Activated CD8-positive, alpha-beta memory T cell treated with anti-CD3 and anti-CD28 coated beads, Interleukin-2, amount 50 U/mL, for 4 hours (primary cell): ENCODE data around the gene KLHL29.

ENCODE experiments used
- DNase-seq: peaks from one replicate; pipeline ENCODE4 v3.0.0-alpha.2; 2020

The KLHL29 gene

DNA sequence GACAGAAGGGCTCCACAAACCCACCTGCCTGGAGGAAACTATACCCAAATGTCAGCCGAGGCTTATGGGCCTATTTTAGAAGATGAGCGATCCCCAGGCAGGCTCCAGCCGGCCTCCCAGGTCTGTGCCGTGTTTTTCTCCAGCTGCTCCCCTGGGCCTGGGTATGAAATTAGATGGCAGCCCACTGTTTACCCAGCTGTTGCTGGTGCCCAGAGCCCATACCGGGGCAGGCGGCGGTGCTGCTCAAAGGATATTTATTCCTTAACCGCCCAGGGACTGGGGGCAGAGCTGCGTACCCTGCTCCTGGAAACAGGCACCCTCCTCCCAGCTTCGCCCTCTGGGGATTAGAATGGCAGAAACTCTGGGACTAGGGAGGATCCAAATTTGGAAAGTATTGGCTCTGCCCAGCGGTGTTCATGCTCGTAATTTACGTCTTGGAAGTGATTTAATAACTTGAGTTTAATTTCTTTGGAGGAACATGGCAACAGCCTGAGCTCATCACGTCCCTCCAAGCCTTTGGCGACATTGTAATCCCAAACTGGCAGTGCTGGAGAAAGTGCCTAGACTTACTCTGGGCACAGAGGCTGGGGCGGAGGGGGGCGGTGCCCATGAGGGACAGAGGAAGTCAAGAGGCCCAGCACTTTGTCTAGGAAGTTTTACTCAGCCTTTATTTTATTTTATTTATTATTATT lies 199.2 kb downstream of the KLHL29 start:
- no peak for DNase-seq

DNA sequence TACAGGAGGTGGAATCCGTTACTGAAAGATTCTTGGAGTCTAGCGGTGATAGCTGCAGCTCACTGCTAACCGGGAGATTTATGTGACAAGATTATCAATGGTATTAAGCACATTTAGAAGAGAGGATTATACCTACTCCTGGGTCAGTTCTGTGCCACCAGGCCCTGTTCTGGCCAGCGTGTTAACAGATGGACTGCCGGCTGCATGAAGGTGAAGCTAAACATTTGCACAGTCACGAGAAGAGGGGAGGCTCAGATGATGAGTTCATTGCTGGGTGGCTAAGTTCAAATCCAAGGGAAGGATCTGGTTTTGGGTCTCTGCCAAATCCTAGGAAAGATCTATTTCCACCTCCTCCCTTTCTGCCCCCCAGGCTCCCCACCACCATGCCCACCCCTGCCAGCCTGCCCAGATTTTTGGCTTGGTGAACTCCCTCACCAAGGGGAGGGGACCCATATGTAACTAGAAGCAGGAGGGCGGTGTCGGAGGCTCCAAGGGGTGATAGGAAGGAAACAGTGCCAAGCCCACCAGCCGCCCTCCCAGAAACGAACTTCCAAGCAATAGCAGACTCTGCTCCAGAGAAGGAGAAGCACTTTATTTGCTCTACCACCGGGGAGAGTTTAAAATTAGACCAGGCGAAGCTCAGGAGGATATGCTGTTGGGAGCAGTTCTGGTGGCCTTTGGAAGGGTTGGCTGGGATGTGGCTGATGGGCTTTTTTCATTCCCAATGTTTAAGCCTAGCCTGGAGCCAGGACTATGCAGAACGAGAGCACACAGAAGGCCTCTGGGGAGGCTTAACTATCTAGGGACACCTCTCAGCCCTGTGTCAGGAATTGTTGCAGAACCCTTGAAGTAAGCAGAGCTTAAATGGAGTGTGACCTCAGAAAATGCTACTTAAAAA lies 200.5 kb downstream of the KLHL29 start:
- DNase-seq, result no peak

DNA sequence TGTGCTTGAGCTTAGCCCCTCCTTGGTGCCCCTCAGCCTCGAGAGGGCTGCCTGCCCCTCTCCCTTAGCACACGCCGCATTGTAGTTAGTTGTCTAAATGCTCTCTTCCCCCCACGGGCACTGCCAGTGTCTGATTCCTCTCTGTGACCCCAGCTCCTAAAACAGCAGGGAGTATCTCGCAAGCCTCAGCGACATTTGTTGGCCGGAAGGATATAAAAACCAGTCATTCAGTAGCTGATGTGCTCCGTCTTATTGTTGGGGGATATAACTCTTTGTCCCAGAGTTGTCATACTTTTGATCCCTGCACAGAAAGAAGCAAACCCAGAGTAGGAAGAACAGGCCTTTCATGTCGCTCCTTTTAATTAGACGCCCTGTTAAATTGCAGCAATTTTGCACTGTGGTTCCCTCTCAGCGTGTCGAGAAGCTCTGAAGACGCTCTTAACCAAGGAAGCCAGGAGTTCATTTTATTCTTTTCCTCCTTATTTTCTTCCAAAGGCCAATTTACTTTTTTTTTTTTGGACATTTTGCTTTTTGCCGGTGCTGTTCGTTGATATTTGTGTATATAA lies 201.8 kb downstream of the KLHL29 start:
- no peak for DNase-seq

DNA sequence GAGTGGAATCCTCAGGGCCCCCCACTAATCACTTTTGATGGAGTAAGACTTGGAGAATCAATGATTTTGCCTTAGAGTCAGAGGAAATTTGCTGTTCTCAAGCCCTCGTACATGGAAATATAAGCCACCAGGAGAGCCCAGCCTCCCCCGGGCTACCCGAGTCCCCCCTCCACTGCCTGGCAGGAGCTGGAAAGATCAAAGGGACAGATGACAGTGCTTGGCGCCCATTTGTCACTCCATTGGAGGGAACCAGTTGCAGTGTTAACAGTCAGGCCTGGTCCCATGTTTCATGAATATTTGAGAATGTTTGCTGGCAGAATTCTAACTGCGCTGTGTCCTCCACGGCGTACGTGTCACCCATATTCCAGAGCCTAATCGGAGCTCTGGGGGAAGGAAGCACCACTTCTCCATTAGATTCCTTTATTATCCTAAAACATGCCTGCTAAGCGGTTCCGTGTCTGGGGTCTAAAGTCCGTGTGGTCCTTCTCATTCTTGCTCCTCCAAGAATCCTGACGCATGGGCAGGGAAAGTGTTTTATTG lies 202.4 kb downstream of the KLHL29 start:
- DNase-seq, result no peak

DNA sequence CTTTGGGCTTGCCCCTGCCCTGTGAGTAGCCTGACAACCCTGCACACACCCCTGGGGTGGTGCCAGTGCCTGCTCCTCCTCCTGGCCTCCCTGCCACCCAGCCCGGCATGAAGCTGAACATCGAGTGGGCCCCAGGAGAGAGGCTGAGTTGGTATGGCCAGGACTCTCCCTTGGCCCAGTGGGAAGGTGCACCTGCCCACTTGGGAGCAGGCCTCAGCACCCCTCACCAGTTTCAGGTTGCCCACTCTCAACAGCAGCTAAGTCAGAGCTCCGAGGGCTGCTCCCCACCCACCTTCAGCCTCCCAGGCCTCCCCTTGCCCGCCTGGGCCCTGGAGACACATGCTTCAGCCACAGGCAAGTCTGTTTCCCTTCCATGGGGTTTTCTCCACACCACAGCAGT lies 203.1 kb downstream of the KLHL29 start:
- no peak for DNase-seq

DNA sequence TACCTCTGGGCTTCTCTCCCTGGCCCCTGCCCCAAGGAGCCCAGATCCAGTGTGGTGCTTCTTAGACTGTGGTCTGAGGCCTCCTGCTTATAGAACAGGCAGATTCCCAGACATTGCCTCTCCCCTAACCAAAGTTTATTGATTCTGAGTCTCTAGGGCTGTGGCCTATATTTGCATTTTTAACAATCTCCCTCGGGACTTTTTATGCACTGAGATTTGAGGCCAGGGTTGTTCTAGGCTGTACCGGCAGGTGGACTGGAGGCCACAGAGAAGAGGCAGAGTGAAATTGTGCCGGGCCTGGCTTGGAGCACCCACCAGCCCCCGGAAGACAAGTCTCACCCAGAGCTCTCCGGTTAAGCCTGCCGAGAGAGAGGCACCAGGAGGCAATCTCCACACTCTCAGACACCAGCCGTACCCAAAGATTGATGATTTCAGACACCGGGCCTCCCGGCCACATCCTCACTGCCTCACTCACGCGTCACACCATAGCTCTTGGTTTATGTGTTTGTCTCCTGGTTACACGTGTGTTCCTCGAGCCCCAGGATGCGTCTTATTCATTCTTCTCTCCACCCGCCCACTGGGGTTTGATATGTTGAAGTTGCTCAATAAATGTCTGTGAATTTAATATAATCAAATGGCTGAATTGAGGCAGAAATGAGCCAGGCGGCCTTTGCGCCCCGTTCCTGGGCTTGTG lies 203.7 kb downstream of the KLHL29 start:
- DNase-seq, result no peak

DNA sequence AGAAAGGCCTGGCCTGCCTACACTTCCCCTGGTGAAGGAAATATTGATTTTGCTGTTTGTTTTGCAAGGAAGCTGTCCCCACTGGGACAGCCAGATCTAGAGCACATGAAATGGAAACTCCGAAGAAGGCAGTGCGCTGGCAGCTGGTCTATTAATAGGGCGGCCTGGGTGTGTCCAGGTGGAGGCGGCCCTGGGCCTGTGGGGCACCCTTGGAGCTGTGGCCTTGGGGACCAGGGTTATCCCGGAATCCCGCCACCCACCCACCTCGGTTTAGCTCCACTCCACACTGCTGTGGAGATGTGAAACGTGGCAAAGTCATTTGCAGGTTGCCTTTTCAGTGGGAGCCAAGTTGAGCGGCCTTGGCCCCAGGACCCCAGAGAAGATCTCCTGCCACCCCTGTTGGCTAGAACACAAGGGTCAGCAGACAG lies 204.3 kb downstream of the KLHL29 start:
- DNase-seq, result no peak

DNA sequence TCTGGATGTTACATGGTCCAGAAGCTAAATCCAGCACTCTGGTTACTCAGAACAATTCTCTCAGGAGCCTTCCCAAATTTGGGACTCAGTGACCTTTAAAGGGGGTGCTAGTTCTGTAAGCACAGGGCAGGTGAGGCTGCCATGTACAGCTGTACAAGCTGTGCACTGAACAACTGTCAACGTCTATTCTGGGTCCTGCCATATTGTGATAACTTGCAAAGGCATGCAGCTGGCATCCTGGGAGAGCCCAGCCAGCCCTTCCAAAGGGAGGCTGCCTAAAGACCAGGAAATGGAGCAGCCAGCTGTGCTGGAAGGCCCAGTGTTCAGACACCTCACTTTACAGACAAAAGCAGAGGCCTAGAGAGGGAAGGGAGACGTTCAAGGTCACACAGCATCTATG lies 204.8 kb downstream of the KLHL29 start:
- no peak for DNase-seq

DNA sequence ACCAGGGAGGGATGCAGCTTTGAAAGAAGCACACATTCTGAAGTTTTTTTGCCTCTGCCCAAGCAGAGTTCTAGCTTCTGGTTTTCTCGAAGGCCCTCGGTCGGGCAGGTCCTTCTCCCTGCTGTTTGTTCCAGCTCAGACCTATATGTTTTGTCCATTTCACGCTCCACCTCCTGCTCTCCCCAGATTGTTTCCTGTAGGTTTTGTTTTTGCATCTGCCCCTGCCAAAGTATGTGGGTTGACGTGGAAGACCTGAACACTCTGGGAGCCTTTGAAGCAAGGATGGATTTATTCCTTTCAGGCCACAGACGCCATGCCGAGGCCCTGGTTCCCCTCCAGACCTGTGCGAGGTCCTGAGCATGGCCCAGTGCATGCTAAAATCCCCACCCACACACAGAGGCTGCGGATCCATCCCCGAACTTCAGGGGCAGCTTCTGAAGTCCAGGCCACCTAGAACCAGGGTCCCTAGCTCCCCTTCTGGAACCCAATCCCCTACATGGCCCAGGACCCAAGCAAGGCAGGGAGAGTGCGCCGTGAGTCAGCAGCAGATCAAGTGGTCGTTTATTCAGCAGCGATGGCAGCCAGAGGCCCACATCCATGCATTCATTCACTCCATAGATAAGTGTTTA lies 205.4 kb downstream of the KLHL29 start:
- DNase-seq, result no peak

DNA sequence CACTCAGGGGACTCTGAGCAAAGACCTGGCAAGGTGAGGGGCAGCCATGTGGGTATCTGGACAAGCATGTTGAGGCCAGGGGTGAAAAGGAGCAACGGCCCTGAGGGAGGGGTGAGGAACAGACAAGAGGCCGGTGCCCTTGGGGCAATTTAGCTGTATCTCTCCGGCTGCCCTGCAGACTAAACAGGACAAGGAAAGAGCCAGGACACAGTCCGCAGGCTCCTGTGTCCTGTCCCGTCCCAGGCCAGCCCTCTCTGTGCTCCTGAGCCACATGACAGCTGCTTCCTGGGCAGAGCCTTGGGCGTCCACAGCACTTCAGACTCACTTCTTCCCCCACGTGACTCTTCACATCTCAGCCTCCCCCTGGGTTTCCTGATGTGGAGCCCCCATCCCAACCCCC lies 206.1 kb downstream of the KLHL29 start:
- DNase-seq, result no peak

DNA sequence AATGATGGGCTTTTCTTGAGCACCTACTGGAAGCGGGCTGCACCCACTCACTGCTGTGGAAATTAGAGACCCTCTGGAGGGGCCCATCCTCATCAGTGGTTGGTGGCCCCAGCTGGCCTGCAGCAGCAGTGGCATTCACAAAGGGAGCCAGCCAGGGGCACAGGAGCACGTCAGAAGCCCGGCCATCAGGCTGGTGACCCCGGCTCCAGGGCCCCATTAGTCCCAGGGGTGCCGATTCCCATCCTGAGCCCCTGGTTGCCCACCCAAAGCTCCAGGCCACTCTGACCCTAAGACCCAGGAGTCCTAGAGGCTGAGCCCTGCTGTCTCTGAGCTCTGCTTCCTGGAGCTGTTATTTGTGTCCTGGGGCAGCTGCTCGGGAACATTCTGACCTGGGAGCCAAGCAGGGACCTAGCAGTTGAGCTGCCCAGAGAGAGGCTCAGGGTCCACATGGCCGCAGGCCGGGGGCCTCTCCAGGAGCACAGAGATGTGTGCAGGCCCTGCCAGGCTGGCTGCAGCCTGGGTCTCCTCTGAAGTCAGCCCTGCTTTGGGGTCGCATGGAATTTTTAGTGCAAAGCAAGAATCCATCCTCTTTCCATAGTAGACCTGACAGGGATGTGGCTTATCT lies 207.2 kb downstream of the KLHL29 start:
- no peak for DNase-seq

DNA sequence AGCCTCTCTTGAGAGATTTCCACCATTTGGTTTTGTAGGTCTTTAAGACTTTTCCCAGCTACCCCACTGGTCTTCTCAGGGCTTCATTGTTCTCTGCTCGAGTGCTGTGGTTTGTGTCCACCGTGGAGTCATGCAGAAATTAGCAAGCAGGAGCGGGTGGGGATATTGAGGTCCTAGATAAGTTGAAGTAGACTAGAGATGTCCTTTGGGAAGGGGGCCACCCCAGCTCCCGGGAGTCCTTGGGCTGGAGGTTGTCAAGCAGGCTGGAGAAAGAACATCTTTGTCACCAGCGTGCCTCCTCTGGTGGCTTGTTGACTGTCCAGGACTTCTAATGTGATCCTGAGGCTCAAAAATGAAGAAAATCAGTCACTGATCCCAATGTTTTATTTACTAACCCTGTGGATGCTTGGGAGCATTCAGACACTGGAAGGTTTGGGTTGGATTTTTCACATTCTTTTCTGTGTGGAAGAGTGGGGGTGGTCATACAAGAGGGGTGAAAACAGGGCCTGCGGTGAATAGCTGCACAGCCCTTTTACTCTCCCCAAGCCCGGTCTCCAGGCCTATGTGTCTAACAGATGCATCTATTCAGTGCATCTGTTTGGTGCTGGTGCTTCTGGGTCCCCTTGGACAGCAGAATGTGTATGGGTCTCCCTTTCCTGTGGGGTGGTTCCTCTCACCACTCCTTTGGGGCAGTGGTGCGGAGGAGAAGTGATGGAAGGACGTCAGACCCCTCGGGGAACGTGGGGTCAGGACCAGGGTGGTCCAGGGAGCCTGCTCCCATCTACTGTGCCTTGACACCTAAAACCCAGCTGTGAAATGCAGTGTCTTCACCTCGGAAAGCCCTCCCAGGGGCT lies 208.1 kb downstream of the KLHL29 start:
- DNase-seq, result no peak

DNA sequence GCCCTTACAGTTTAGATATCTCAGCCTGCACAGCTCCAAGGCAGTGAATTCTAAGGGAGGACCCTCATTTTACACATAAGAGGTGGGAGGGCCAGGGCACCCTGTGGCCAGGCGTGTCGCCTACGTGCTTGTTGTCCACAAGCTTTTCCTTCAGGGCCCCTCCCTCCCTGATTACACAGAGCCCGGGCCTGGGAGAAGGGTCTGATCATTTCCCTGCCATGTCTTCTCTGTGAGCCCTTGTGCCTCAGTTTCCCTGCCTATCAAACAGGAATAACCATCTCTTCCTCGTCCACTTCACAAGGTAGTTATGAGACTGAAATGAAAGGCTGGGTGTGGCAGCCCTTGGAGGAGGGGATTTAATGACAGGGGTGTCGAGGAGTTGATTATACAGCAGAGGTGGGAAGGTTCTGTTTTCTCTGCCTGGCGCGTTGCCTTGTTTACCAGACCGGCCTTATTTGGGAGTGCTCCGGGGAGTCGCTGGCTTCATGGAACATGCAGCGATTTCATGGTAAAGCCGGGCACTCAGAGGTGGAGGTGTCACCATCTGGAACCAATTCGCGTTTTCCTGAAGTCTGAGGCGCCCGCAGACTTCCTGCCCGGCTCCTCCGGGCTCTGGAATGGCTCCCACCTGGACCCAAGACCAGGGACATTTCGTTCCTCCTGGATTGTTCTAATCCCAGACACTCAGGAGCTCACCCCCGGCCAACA lies 208.9 kb downstream of the KLHL29 start:
- DNase-seq, result no peak

DNA sequence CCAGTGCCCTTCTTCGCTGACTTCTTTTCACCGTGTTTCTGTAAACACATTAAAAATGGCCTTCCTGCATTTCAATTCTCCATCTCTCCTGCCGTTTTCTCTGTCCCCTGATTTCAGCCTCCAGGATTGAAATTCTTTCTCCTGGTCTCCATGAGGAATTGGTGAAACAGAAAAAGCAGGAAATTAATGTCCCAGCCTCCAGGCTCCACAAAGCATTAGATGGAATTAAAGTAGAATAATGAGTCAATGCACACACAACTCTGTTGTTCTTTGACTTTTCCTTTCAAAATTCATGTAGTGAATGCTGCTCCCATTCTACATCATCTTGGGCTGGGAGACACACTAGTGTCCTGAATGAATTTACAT lies 209.5 kb downstream of the KLHL29 start:
- DNase-seq, result no peak

DNA sequence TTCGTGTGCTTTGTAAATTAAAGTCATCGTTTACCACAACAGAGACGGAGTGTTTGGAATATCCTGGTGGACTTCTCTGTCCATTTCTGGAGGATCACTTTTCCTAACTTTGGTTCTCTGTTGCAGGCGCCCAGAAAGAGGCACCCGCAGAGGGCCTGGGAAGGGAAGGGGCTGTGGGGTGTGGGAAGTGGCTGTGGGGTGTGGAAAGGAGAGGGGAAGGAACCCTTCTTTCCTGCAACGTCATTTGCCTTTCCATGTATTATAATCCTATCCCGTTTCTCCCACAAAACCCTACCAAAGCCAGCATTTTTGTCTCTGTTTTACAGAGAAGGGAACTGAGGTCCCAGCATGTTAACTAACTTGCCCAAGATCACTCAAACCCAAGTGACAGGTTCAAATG lies 210.0 kb downstream of the KLHL29 start:
- DNase-seq, result no peak

DNA sequence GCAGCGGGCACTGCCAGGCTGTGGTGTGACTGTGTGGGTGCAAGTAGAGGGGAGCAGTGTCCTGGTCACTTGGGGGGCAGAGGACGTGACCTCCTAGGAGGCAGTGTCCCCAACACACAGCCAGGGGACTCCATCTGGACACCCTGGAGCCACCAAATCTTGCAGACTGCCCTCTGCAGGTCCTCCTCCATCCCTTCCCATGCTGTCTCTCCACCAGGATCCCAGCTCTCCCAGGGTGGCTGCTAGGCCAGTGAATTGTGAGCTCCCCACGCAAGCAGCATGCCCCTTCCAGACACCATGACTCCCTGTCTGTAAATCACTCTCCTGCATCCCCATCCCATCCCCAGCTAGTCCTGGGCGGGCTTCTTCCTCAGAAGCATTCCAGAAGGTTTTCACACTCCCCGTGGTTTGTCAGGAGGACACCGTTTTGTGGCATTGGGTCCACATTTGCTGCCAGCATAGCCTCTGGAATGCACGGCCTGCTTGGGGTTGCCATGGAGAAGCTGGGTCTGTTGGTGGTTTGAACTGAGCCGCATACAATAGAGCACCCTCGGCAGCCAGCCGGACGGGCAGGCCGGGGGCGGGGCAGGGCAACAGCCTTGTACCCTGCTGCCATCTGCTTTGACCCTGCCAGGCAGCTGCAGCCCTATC lies 210.7 kb downstream of the KLHL29 start:
- no peak for DNase-seq

DNA sequence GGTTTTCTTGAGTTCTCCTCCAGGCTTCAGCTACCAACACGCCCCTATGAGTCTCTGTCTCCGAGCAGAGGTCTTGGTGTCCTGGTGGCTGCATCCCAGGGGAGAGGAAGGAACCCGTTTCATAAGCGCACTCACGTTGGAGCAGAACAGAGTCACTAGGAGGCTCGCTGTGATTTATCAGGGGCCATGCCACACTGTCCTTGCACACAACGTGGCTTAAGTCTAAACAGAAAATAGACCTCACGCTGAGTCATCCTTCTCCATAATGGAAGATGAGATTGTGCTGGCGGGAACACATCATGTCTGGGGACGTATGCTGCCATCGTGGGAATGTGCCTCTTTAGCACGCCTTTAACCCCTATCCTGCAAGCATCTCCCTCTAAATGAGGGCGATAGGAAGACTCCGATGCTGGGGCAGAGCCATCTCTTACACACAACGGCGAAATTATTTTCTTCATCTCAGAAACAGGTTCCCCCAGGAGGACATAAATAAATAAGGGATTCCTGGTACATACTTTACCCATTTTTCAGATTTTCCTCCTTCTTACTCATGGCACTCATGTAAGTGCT lies 211.4 kb downstream of the KLHL29 start:
- no peak for DNase-seq

DNA sequence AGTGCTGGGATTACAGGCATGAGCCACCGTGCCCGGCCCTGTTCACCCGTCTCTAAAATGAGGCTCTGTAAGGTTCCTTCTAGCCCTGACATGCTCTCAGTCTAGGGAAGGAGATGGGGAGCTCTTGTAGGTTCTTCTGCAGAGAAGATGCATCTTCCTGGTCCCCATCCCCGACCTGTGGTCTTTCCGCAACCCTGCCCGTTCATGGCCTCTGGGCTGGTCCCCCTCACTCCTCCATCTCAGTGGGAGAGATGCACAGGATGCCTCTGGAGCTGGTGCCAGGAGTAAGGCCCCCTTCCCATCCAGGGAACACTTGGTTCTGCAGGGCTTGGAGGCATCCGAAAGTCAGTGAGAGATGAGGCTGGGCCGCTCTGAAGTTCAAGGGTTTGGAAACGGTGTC lies 212.7 kb downstream of the KLHL29 start:
- no peak for DNase-seq

DNA sequence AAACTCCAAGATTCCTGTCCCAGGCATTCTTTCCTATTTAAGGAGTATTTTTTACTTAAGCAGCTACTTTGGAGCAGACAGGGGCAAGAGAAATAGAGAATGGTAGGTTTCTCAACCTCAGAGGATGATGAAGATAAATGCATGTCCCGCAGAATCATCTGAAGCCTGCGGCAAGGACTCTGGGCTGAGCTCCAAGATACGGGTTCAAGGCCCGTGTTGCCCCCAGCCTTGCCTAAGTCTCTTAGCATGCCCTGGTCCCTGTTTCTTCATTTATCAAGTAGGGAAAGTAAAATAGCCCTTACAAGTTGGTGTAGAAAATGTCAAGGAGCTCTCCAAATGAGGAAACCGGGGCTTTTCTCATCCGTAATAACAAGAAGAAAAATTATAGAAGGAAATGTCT lies 214.0 kb downstream of the KLHL29 start:
- DNase-seq, result no peak

DNA sequence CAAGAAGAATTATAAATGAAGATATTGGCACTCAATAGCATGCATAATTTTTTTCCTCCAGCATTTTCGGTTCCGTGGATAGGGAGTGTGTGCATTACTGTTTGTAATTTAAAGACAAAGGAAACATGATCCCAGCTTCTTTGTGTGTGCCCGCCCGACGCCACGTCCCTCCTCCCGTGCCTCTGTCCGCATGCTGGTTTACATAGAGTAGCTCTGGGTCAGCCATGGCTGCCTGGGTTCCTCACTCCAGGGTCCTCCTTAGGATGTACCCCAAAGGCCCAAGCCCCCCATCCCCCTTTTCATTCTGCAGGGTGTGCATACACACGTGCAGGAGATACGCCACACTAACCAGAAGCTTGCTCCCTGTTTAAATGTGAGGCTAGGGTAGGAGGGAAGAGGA lies 214.7 kb downstream of the KLHL29 start:
- no peak for DNase-seq
